Neural cell (in vitro differentiated cells): ENCODE results near the gene GZMM. TPM values are rescaled to one million over a fixed set of nuclear protein-coding genes. Genes with fewer than 3 reads are reported as not detected.

ENCODE experiments used
- H2AFZ ChIP-seq: fragments of 200-600, 300-800 bp; sonication (generic), shearing (Covaris generic); 2 replicates; pipeline ENCODE4 v1.6.0; 2014; ENCODE audit warnings: low read depth, mild to moderate bottlenecking, antibody characterized with exemption, low read length, moderate library complexity
- H3F3A ChIP-seq: fragments of 200-600 bp; shearing (Covaris generic); 2 replicates; pipeline ENCODE4 v1.6.1; 2016; ENCODE audit warnings: mild to moderate bottlenecking, moderate library complexity, mixed read lengths, antibody characterized with exemption, low read length; ENCODE audit not compliant: insufficient read depth, poor library complexity, severe bottlenecking
- H3K27ac ChIP-seq: fragments of 200-600, 300-800 bp; sonication (generic), shearing (Covaris generic); 2 replicates; pipeline ENCODE4 v1.5.1; 2014; ENCODE audit warnings: mild to moderate bottlenecking, low read length, moderate library complexity
- H3K27me3 ChIP-seq: fragments of 300-800, 200-600 bp; sonication (generic), shearing (Covaris generic); 2 replicates; pipeline ENCODE4 v1.6.0; 2014; ENCODE audit warnings: mild to moderate bottlenecking, low read depth, low read length, moderate library complexity; ENCODE audit not compliant: insufficient read depth
- H3K36me3 ChIP-seq: fragments of 300-800, 200-600 bp; sonication (generic), shearing (Covaris generic); 2 replicates; pipeline ENCODE4 v1.5.1; 2014; ENCODE audit warnings: mild to moderate bottlenecking, antibody characterized with exemption, low read length, moderate library complexity; ENCODE audit not compliant: insufficient read depth
- H3K4me2 ChIP-seq: fragments of 300-800, 200-600 bp; sonication (generic), shearing (Covaris generic); 2 replicates; pipeline ENCODE4 v1.6.0; 2014; ENCODE audit warnings: mild to moderate bottlenecking, low read length
- H3K4me3 ChIP-seq: fragments of 300-800, 200-600 bp; sonication (generic), shearing (Covaris generic); 2 replicates; pipeline ENCODE4 v1.5.1; 2014; ENCODE audit warnings: mild to moderate bottlenecking, low read length, moderate library complexity
- H3K79me2 ChIP-seq: fragments of 200-600 bp; shearing (Covaris generic); replicated peaks from 2 replicates; pipeline ENCODE4 v1.6.0; 2014; ENCODE audit warnings: mild to moderate bottlenecking, low read length, moderate library complexity; ENCODE audit not compliant: insufficient read depth
- H3K9ac ChIP-seq: fragments of 300-800, 200-600 bp; sonication (generic), shearing (Covaris generic); 2 replicates; pipeline ENCODE4 v1.6.1; 2016; ENCODE audit warnings: mild to moderate bottlenecking, low read length, mixed read lengths
- H3K9me2 ChIP-seq: fragments of 200-600 bp; shearing (Covaris generic); 2 replicates; pipeline ENCODE4 v1.6.1; 2016; ENCODE audit warnings: mild to moderate bottlenecking, low read length, mixed read lengths; ENCODE audit not compliant: insufficient read depth
- H3K9me3 ChIP-seq: fragments of 200-600, 300-800 bp; sonication (generic), shearing (Covaris generic); 2 replicates; pipeline ENCODE4 v1.6.1; 2016; ENCODE audit warnings: mild to moderate bottlenecking, mixed run types, low read length, moderate library complexity, mixed read lengths
- H4K20me1 ChIP-seq: fragments of 200-600 bp; shearing (Covaris generic); 2 replicates; pipeline ENCODE4 v1.6.1; 2016; ENCODE audit warnings: mild to moderate bottlenecking, mixed run types; ENCODE audit not compliant: insufficient read depth
- EP300 ChIP-seq: fragments of 450-650 bp; conservative IDR thresholded peaks from 2 replicates; pipeline ENCODE4 v1.6.1; 2014; ENCODE audit warnings: antibody characterized with exemption, mild to moderate bottlenecking, moderate library complexity; ENCODE audit not compliant: poor library complexity, severe bottlenecking
- EZH2 ChIP-seq: fragments of 200-600, 300-800 bp; shearing (Covaris generic), sonication (generic); IDR thresholded peaks from 2 replicates; pipeline ENCODE4 v1.6.1; 2014; ENCODE audit warnings: antibody characterized with exemption, low read length, borderline replicate concordance, mild to moderate bottlenecking; ENCODE audit not compliant: insufficient read depth, poor library complexity, severe bottlenecking
- MXI1 ChIP-seq: fragments of 450-650 bp; conservative IDR thresholded peaks from 2 replicates; pipeline ENCODE4 v1.6.1; 2014; ENCODE audit warnings: antibody characterized with exemption, mild to moderate bottlenecking; ENCODE audit not compliant: poor library complexity, severe bottlenecking
- POLR2AphosphoS5 ChIP-seq: IDR thresholded peaks from 2 replicates; pipeline ENCODE4 v1.6.1; 2012
- RAD21 ChIP-seq: fragments of 450-650 bp; conservative IDR thresholded peaks from 2 replicates; pipeline ENCODE4 v1.6.1; 2014; ENCODE audit warnings: antibody characterized with exemption, mild to moderate bottlenecking, moderate library complexity
- SMC3 ChIP-seq: fragments of 450-650 bp; conservative IDR thresholded peaks from 2 replicates; pipeline ENCODE4 v1.6.1; 2014; ENCODE audit warnings: antibody characterized with exemption, mild to moderate bottlenecking, moderate library complexity; ENCODE audit not compliant: poor library complexity
- TAF1 ChIP-seq: IDR thresholded peaks from 2 replicates; pipeline ENCODE4 v1.6.1; 2012; ENCODE audit warnings: low read depth
- polyA plus RNA-seq: library from polyadenylated mRNA; depleted of rRNA; stranded (reverse); fragments of >200 nt; gene quantifications from 2 replicates; pipeline ENCODE4 v1.2.3, GENCODE V29; 2014
- TF ChIP-seq, protein P1 (sequence below): fragments of 450-650 bp; IDR thresholded peaks from 2 replicates; pipeline ENCODE4 v1.5.1; 2014; ENCODE audit warnings: antibody characterized with exemption, mild to moderate bottlenecking, moderate library complexity; ENCODE audit not compliant: poor library complexity, severe bottlenecking
- TF ChIP-seq, protein P2 (sequence below): IDR thresholded peaks from 2 replicates; pipeline ENCODE4 v1.6.1; 2012; ENCODE audit warnings: borderline replicate concordance

GZMM gene
- polyA plus RNA-seq, 1 donor from 2014 or later, result 0.38 TPM

- Histone ChIP-seq H2AFZ (no peak overlapping the region), H3F3A (no peaks in the 10 kb centered on the region), H3K9ac (no peak overlapping the region), H3K79me2 (no peaks in the 10 kb centered on the region), H3K4me2 (no peak overlapping the region), H3K9me2 (no peaks in the 10 kb centered on the region), H3K36me3 (no peaks in the 10 kb centered on the region), H3K27ac (no peak overlapping the region), H3K27me3 (no peaks in the 10 kb centered on the region), H4K20me1 (no peaks in the 10 kb centered on the region), H3K4me3 (no peak overlapping the region), H3K9me3 (no peaks in the 10 kb centered on the region)
- TF ChIP-seq MXI1 (no peak), EZH2 (no peak), TAF1 (no peak), RAD21 (no peak), POLR2AphosphoS5 (no peak), SMC3 (no peak), EP300 (no peak)
- TF ChIP-seq, protein P1, sequence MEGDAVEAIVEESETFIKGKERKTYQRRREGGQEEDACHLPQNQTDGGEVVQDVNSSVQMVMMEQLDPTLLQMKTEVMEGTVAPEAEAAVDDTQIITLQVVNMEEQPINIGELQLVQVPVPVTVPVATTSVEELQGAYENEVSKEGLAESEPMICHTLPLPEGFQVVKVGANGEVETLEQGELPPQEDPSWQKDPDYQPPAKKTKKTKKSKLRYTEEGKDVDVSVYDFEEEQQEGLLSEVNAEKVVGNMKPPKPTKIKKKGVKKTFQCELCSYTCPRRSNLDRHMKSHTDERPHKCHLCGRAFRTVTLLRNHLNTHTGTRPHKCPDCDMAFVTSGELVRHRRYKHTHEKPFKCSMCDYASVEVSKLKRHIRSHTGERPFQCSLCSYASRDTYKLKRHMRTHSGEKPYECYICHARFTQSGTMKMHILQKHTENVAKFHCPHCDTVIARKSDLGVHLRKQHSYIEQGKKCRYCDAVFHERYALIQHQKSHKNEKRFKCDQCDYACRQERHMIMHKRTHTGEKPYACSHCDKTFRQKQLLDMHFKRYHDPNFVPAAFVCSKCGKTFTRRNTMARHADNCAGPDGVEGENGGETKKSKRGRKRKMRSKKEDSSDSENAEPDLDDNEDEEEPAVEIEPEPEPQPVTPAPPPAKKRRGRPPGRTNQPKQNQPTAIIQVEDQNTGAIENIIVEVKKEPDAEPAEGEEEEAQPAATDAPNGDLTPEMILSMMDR, result no peak
- TF ChIP-seq, protein P2, sequence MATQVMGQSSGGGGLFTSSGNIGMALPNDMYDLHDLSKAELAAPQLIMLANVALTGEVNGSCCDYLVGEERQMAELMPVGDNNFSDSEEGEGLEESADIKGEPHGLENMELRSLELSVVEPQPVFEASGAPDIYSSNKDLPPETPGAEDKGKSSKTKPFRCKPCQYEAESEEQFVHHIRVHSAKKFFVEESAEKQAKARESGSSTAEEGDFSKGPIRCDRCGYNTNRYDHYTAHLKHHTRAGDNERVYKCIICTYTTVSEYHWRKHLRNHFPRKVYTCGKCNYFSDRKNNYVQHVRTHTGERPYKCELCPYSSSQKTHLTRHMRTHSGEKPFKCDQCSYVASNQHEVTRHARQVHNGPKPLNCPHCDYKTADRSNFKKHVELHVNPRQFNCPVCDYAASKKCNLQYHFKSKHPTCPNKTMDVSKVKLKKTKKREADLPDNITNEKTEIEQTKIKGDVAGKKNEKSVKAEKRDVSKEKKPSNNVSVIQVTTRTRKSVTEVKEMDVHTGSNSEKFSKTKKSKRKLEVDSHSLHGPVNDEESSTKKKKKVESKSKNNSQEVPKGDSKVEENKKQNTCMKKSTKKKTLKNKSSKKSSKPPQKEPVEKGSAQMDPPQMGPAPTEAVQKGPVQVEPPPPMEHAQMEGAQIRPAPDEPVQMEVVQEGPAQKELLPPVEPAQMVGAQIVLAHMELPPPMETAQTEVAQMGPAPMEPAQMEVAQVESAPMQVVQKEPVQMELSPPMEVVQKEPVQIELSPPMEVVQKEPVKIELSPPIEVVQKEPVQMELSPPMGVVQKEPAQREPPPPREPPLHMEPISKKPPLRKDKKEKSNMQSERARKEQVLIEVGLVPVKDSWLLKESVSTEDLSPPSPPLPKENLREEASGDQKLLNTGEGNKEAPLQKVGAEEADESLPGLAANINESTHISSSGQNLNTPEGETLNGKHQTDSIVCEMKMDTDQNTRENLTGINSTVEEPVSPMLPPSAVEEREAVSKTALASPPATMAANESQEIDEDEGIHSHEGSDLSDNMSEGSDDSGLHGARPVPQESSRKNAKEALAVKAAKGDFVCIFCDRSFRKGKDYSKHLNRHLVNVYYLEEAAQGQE, result no peak
Observed at GRCh38 chr19:524062-524674, 19.7 kb upstream of the GZMM start.

DNA sequence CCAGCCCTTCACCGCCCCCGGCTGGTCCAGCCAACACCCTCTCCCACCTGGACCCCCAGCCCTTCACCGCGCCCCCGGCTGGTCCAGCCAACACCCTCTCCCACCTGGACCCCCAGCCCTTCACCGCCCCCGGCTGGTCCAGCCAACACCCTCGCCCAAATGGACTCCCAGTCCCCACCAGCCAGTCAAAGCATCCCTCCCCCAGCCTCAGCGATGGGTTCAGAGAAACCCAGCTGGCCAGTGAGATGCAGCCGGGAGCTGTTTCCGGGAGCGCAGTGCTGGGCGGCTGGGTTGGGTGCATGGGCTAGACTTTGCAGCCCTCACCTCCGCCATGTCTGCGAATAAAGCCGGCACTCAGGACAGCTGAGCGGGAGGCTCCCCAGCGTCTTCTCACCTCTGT lies 18.8 kb upstream of the GZMM start:
- H3K4me3 ChIP-seq, result no peak overlapping the region
- H4K20me1 ChIP-seq, result no peaks in the 10 kb centered on the region
- no peak overlapping the region for H3K9ac ChIP-seq
- H3K9me2 ChIP-seq, result no peaks in the 10 kb centered on the region
- no peak overlapping the region for H2AFZ ChIP-seq
- TF ChIP-seq POLR2AphosphoS5 (no peak), SMC3 (no peak), RAD21 (no peak), EP300 (no peak), TAF1 (no peak), EZH2 (no peak), MXI1 (no peak)
- TF ChIP-seq, protein P2, result no peak
- TF ChIP-seq, protein P1, result no peak
- no peaks in the 10 kb centered on the region for H3K9me3 ChIP-seq
- H3K4me2 ChIP-seq, result no peak overlapping the region
- H3K79me2 ChIP-seq, result no peaks in the 10 kb centered on the region
- no peaks in the 10 kb centered on the region for H3F3A ChIP-seq
- no peak overlapping the region for H3K27ac ChIP-seq
- no peaks in the 10 kb centered on the region for H3K27me3 ChIP-seq
- H3K36me3 ChIP-seq, result no peaks in the 10 kb centered on the region
